Uterus (tissue), 2 donors: ENCODE measurements around the gene RREB1.

Experiments
- CTCF ChIP-seq, 4 experiments: fragments of 200-600 bp in 2 of 4; fragments of 450-650 bp in 2 of 4; sonication (generic) in 2 of 4; IDR thresholded peaks; one replicate each; pipeline ENCODE4 v1.5.1; 2016 to 2019; ENCODE audit warnings: antibody characterized with exemption in 4 of 4, mild to moderate bottlenecking in 2 of 4, moderate library complexity in 1 of 4
- POLR2A ChIP-seq, 2 donors: fragments of 450-650 bp; IDR thresholded peaks; one replicate each; pipeline ENCODE4 v1.6.1; 2016; ENCODE audit warnings: antibody characterized with exemption in 2 of 2, mild to moderate bottlenecking in 1 of 2, moderate library complexity in 1 of 2

- TF ChIP-seq CTCF (IDR thresholded peaks at IDR 0.05): no peak
- TF ChIP-seq POLR2A (IDR thresholded peaks at IDR 0.05): no peak
Measured at GRCh38 chr6:7246401-7247178, 138.8 kb downstream of the RREB1 start.
